ENCODE data around the gene RPL13. TPM values are rescaled to one million over a fixed set of nuclear protein-coding genes. Genes with fewer than 3 reads are reported as not detected.

The RPL13 gene
- polyA plus RNA-seq, 3 donors = 1,526 to 1,773 (median 1,604) TPM

GRCh38 chr16:89544713-89545043 lies 15.8 kb upstream of the RPL13 start:
- DNase-seq (ENCODE audit: low read depth in 3 of 3, low spot score in 2 of 3) = no peak

GRCh38 chr16:89545044-89545830 lies 15.2 kb upstream of the RPL13 start:
- no peak for DNase-seq (ENCODE audit: low read depth in 3 of 3, low spot score in 2 of 3)

- no peak for DNase-seq (ENCODE audit: low read depth in 3 of 3, low spot score in 2 of 3)
Observed at GRCh38 chr16:89545831-89546574, 14.5 kb upstream of the RPL13 start.

- no peak for DNase-seq (ENCODE audit: low read depth in 3 of 3, low spot score in 2 of 3)
Observed at GRCh38 chr16:89546781-89547180, 13.7 kb upstream of the RPL13 start.

GRCh38 chr16:89547291-89547690 lies 13.2 kb upstream of the RPL13 start:
- DNase-seq (ENCODE audit: low read depth in 3 of 3, low spot score in 2 of 3) = no peak

- DNase-seq (ENCODE audit: low read depth in 3 of 3, low spot score in 2 of 3) = no peak
Observed at GRCh38 chr16:89547860-89548259, 12.6 kb upstream of the RPL13 start.

- DNase-seq (ENCODE audit: low read depth in 3 of 3, low spot score in 2 of 3) = no peak
Observed at GRCh38 chr16:89548344-89549006, 12.0 kb upstream of the RPL13 start.

GRCh38 chr16:89549007-89549700 lies 11.3 kb upstream of the RPL13 start:
- DNase-seq (ENCODE audit: low read depth in 3 of 3, low spot score in 2 of 3) = no peak

GRCh38 chr16:89550421-89551007 lies 10.0 kb upstream of the RPL13 start:
- no peak for DNase-seq (ENCODE audit: low read depth in 3 of 3, low spot score in 2 of 3)

GRCh38 chr16:89552329-89552728 lies 8.2 kb upstream of the RPL13 start:
- no peak for DNase-seq (ENCODE audit: low read depth in 3 of 3, low spot score in 2 of 3)

GRCh38 chr16:89552913-89553312 lies 7.6 kb upstream of the RPL13 start:
- DNase-seq (ENCODE audit: low read depth in 3 of 3, low spot score in 2 of 3) = no peak

- DNase-seq (ENCODE audit: low read depth in 3 of 3, low spot score in 2 of 3) = no peak
Observed at GRCh38 chr16:89553733-89554132, 6.7 kb upstream of the RPL13 start.

- DNase-seq (ENCODE audit: low read depth in 3 of 3, low spot score in 2 of 3) = no peak
Observed at GRCh38 chr16:89554343-89554742, 6.1 kb upstream of the RPL13 start.

GRCh38 chr16:89555265-89555664 lies 5.2 kb upstream of the RPL13 start:
- no peak for DNase-seq (ENCODE audit: low read depth in 3 of 3, low spot score in 2 of 3)

GRCh38 chr16:89555780-89556179 lies 4.7 kb upstream of the RPL13 start:
- no peak for DNase-seq (ENCODE audit: low read depth in 3 of 3, low spot score in 2 of 3)

GRCh38 chr16:89556750-89557689 lies 3.5 kb upstream of the RPL13 start:
- no peak for DNase-seq (ENCODE audit: low read depth in 3 of 3, low spot score in 2 of 3)

- no peak for DNase-seq (ENCODE audit: low read depth in 3 of 3, low spot score in 2 of 3)
Observed at GRCh38 chr16:89557690-89558490, 2.6 kb upstream of the RPL13 start.

- no peak for DNase-seq (ENCODE audit: low read depth in 3 of 3, low spot score in 2 of 3)
Observed at GRCh38 chr16:89561142-89561883, 831 bp downstream of the RPL13 start.

Measured in right renal cortex interstitium (tissue), 3 donors.